K562 (cell line): ENCODE data around the gene SEMA3F. TPM values are rescaled to one million over a fixed set of nuclear protein-coding genes. Genes with fewer than 3 reads are reported as not detected.

Experiments used
- GABPA ChIP-seq: fragments of 200-800 bp; sonication (Bioruptor generic); conservative IDR thresholded peaks from 2 replicates; pipeline ENCODE4 v1.6.1; 2016; ENCODE audit warnings: low read depth, missing genetic modification characterization, missing compliant biosample characterization
- HEY1 ChIP-seq: fragments of 250-450 bp; sonication (Bioruptor Pico); IDR thresholded peaks from 2 replicates; pipeline ENCODE4 v1.5.0; 2020; ENCODE audit warnings: mild to moderate bottlenecking, moderate library complexity, borderline replicate concordance
- NR3C1 ChIP-seq: sonication (generic); formaldehyde crosslinking; IDR thresholded peaks from 2 replicates; pipeline ENCODE4 v1.8.1; 2022; ENCODE audit warnings: missing genetic modification reagents
- PPARD ChIP-seq: fragments of 250-450 bp; sonication (Bioruptor Pico); IDR thresholded peaks from 2 replicates; pipeline ENCODE4 v1.8.0; 2022; ENCODE audit warnings: inconsistent platforms, mild to moderate bottlenecking, moderate library complexity
- PTBP1 ChIP-seq: fragments of 200-400 bp; formaldehyde crosslinking; IDR thresholded peaks from 2 replicates; pipeline ENCODE4 v1.6.1; 2017; ENCODE audit warnings: low read depth, low read length
- ZNF174 ChIP-seq: fragments of 250-450 bp; sonication (Bioruptor Pico); IDR thresholded peaks from 2 replicates; pipeline ENCODE4 v1.4.0; 2020; ENCODE audit warnings: mild to moderate bottlenecking
- polyA plus RNA-seq, 8 experiments: library from polyadenylated mRNA; depleted of rRNA in 4 of 8; stranded (reverse) in 5 of 8; unstranded in 3 of 8; fragments of >200 nt; fragmentation: Nextera tagmentation in 2 of 8; fragmentation: Illumina TruSeq in 1 of 8; extraction: Ambion mirVana in 2 of 8; extraction: Trizol in 1 of 8; gene quantifications; 2 replicates each; pipeline versions ENCODE4 v1.2.1 to v1.2.3, GENCODE V29; 2011 to 2014; ENCODE audit warnings: inconsistent platforms in 1 of 8, missing spikeins in 1 of 8
- total RNA-seq, 7 experiments: library from RNA; depleted of rRNA in 6 of 7; stranded (reverse); fragments of >200 nt in 6 of 7; fragmentation: Illumina TruSeq in 2 of 7; extraction: Trizol in 2 of 7; gene quantifications; 2 replicates each; pipeline versions ENCODE4 v1.2.1 to v1.2.3, GENCODE V29; 2011 to 2021; ENCODE audit warnings: low replicate concordance in 1 of 7
- TF ChIP-seq, protein P1 (sequence below): sonication (generic); formaldehyde crosslinking; IDR thresholded peaks from 2 replicates; pipeline ENCODE4 v1.8.1; 2023; ENCODE audit warnings: mild to moderate bottlenecking, missing genetic modification reagents
- TF ChIP-seq, protein P2 (sequence below): IDR thresholded peaks from 2 replicates; pipeline ENCODE4 v1.6.1; 2011; ENCODE audit warnings: borderline replicate concordance, low read depth, mild to moderate bottlenecking, moderate library complexity, low read length; ENCODE audit not compliant: insufficient read depth, poor library complexity, severe bottlenecking
- TF ChIP-seq, protein P3 (sequence below): fragments of 250-450 bp; sonication (Bioruptor Pico); IDR thresholded peaks from 2 replicates; pipeline ENCODE4 v1.8.0; 2022; ENCODE audit warnings: moderate library complexity, mild to moderate bottlenecking, inconsistent platforms

The SEMA3F gene
- total and polyA plus RNA-seq, 9 of the 15 experiments (the other 6 are each of a cell fraction or from before 2014, with no cell fraction given), result 0.58 to 3.0 (median 2.0) TPM; not detected in 2

DNA sequence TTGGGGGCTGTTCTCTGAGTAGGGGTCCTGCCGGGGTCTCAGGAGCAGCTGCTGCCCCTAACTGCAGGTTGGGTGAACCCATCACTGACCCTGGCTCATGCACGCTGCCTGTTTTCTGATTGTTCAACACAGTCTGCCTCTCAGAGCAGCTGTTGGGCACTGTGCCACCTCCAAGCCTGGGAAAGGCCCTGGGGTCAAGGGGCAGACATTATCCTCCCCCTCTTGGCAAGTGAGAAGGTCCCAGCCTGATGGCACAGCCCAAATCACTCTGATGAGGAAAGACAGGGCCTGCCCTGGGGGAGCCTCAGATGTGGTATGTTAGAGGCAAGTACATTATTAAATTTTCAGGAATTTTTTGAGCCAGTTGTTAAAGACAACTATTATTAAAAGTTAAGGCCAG, 22.2 kb downstream of the SEMA3F start (continued):
- TF ChIP-seq, protein P1, sequence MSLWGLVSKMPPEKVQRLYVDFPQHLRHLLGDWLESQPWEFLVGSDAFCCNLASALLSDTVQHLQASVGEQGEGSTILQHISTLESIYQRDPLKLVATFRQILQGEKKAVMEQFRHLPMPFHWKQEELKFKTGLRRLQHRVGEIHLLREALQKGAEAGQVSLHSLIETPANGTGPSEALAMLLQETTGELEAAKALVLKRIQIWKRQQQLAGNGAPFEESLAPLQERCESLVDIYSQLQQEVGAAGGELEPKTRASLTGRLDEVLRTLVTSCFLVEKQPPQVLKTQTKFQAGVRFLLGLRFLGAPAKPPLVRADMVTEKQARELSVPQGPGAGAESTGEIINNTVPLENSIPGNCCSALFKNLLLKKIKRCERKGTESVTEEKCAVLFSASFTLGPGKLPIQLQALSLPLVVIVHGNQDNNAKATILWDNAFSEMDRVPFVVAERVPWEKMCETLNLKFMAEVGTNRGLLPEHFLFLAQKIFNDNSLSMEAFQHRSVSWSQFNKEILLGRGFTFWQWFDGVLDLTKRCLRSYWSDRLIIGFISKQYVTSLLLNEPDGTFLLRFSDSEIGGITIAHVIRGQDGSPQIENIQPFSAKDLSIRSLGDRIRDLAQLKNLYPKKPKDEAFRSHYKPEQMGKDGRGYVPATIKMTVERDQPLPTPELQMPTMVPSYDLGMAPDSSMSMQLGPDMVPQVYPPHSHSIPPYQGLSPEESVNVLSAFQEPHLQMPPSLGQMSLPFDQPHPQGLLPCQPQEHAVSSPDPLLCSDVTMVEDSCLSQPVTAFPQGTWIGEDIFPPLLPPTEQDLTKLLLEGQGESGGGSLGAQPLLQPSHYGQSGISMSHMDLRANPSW (CRISPR knock-in tag), result no peak
- TF ChIP-seq GABPA (tag), result no peak
- no peak for TF ChIP-seq PTBP1
- no peak for TF ChIP-seq HEY1 (CRISPR knock-in tag)
- TF ChIP-seq, protein P2, sequence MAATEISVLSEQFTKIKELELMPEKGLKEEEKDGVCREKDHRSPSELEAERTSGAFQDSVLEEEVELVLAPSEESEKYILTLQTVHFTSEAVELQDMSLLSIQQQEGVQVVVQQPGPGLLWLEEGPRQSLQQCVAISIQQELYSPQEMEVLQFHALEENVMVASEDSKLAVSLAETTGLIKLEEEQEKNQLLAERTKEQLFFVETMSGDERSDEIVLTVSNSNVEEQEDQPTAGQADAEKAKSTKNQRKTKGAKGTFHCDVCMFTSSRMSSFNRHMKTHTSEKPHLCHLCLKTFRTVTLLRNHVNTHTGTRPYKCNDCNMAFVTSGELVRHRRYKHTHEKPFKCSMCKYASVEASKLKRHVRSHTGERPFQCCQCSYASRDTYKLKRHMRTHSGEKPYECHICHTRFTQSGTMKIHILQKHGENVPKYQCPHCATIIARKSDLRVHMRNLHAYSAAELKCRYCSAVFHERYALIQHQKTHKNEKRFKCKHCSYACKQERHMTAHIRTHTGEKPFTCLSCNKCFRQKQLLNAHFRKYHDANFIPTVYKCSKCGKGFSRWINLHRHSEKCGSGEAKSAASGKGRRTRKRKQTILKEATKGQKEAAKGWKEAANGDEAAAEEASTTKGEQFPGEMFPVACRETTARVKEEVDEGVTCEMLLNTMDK, result no peak
- no peak for TF ChIP-seq ZNF174 (CRISPR knock-in tag)
- TF ChIP-seq PPARD (CRISPR knock-in tag), result no peak
- no peak for TF ChIP-seq NR3C1 (CRISPR knock-in tag)
- TF ChIP-seq, protein P3, sequence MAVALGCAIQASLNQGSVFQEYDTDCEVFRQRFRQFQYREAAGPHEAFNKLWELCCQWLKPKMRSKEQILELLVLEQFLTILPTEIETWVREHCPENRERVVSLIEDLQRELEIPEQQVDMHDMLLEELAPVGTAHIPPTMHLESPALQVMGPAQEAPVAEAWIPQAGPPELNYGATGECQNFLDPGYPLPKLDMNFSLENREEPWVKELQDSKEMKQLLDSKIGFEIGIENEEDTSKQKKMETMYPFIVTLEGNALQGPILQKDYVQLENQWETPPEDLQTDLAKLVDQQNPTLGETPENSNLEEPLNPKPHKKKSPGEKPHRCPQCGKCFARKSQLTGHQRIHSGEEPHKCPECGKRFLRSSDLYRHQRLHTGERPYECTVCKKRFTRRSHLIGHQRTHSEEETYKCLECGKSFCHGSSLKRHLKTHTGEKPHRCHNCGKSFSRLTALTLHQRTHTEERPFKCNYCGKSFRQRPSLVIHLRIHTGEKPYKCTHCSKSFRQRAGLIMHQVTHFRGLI (CRISPR knock-in tag), result no peak
